GM23338 (cell line): ENCODE results near the gene RWDD4. TPM values are rescaled to one million over a fixed set of nuclear protein-coding genes. Genes with fewer than 3 reads are reported as not detected.

Experiments used
- ATAC-seq: fragments of 200-7000 bp; cut with Tn5 transposase; 3 replicates; pipeline ENCODE4 v1.9.1; 2020
- DNase-seq: peaks from one replicate; pipeline ENCODE4 v3.0.0-alpha.2; 2015; ENCODE audit warnings: low spot score
- H2AFZ ChIP-seq: fragments of 200-600 bp; sonication (generic); 2 replicates; pipeline ENCODE4 v1.8.0; 2016; ENCODE audit warnings: antibody characterized with exemption, mild to moderate bottlenecking, moderate library complexity
- H3F3A ChIP-seq: fragments of 200-600 bp; sonication (generic); replicated peaks from 2 replicates; pipeline ENCODE4 v1.8.0; 2017; ENCODE audit warnings: antibody characterized with exemption, mixed run types, low read depth
- H3K27ac ChIP-seq: fragments of 200-600 bp; sonication (generic); 2 replicates; pipeline ENCODE4 v1.6.1; 2016; ENCODE audit warnings: low read depth
- H3K27me3 ChIP-seq: fragments of 200-600 bp; sonication (generic); 2 replicates; pipeline ENCODE4 v1.8.0; 2016; ENCODE audit warnings: mild to moderate bottlenecking, mixed run types, moderate library complexity; ENCODE audit not compliant: insufficient read depth
- H3K36me3 ChIP-seq: fragments of 200-600 bp; sonication (generic); 2 replicates; pipeline ENCODE4 v1.8.0; 2016; ENCODE audit warnings: mild to moderate bottlenecking; ENCODE audit not compliant: insufficient read depth
- H3K4me1 ChIP-seq: fragments of 200-600 bp; sonication (generic); 2 replicates; pipeline ENCODE4 v1.8.0; 2016; ENCODE audit warnings: mild to moderate bottlenecking, moderate library complexity; ENCODE audit not compliant: insufficient read depth
- H3K4me2 ChIP-seq: fragments of 200-600 bp; sonication (generic); 2 replicates; pipeline ENCODE4 v1.7.1; 2017; ENCODE audit warnings: mixed run types
- H3K4me3 ChIP-seq: fragments of 200-600 bp; sonication (generic); 2 replicates; pipeline ENCODE4 v1.6.1; 2016; ENCODE audit warnings: mixed run types
- H3K79me2 ChIP-seq: fragments of 200-600 bp; sonication (generic); replicated peaks from 2 replicates; pipeline ENCODE4 v1.8.0; 2017; ENCODE audit warnings: mild to moderate bottlenecking; ENCODE audit not compliant: insufficient read depth
- H3K9me2 ChIP-seq: fragments of 200-600 bp; sonication (generic); 2 replicates; pipeline ENCODE4 v1.8.0; 2017; ENCODE audit not compliant: insufficient read depth
- H4K20me1 ChIP-seq: fragments of 200-600 bp; sonication (generic); replicated peaks from 2 replicates; pipeline ENCODE4 v1.8.0; 2017; ENCODE audit warnings: mild to moderate bottlenecking; ENCODE audit not compliant: insufficient read depth
- H3K27ac Mint-ChIP-seq: 2 replicates; pipeline ENCODE4 v1.8.0; 2020; ENCODE audit warnings: inconsistent platforms, mild to moderate bottlenecking, moderate library complexity, mixed read lengths
- H3K27me3 Mint-ChIP-seq: 3 replicates; pipeline ENCODE4 v1.8.0; 2022; ENCODE audit warnings: low read depth, mild to moderate bottlenecking, moderate library complexity, mixed read lengths, inconsistent platforms; ENCODE audit not compliant: insufficient read depth, poor library complexity
- H3K36me3 Mint-ChIP-seq: 3 replicates; pipeline ENCODE4 v1.8.0; 2021; ENCODE audit warnings: low read depth, mild to moderate bottlenecking, inconsistent platforms, moderate library complexity, mixed read lengths
- H3K4me1 Mint-ChIP-seq: 3 replicates; pipeline ENCODE4 v1.8.0; 2020; ENCODE audit warnings: mild to moderate bottlenecking, inconsistent platforms, mixed read lengths
- H3K4me3 Mint-ChIP-seq: 3 replicates; pipeline ENCODE4 v1.8.0; 2021; ENCODE audit warnings: moderate library complexity, mild to moderate bottlenecking, inconsistent platforms, mixed read lengths
- H3K9me3 Mint-ChIP-seq: 3 replicates; pipeline ENCODE4 v1.8.0; 2020; ENCODE audit warnings: moderate library complexity, mild to moderate bottlenecking, inconsistent platforms, mixed read lengths
- CREB1 ChIP-seq: fragments of 250-450 bp; sonication (Bioruptor Pico); IDR thresholded peaks from 2 replicates; pipeline ENCODE4 v1.5.0; 2020; ENCODE audit warnings: low read depth, mild to moderate bottlenecking, moderate library complexity
- EZH2 ChIP-seq: fragments of 200-600 bp; sonication (generic); IDR thresholded peaks from one replicate; pipeline ENCODE4 v1.8.0; 2017; ENCODE audit warnings: antibody characterized with exemption, mild to moderate bottlenecking, low read depth; ENCODE audit not compliant: unreplicated experiment
- EZH2phosphoT487 ChIP-seq: fragments of 200-600 bp; sonication (generic); IDR thresholded peaks from one replicate; pipeline ENCODE4 v1.8.1; 2018; ENCODE audit warnings: antibody characterized with exemption; ENCODE audit not compliant: unreplicated experiment
- JUNB ChIP-seq: IDR thresholded peaks from one replicate; pipeline ENCODE4 v1.6.1; 2016; ENCODE audit warnings: antibody characterized with exemption; ENCODE audit not compliant: unreplicated experiment
- NANOG ChIP-seq: IDR thresholded peaks from 2 replicates; pipeline ENCODE4 v1.6.1; 2016; ENCODE audit warnings: antibody characterized with exemption, borderline replicate concordance
- POLR2AphosphoS5 ChIP-seq: IDR thresholded peaks from 2 replicates; pipeline ENCODE4 v1.6.1; 2016; ENCODE audit warnings: antibody characterized with exemption, low read depth
- STAT1 ChIP-seq: IDR thresholded peaks from one replicate; pipeline ENCODE4 v1.6.1; 2016; ENCODE audit warnings: antibody characterized with exemption; ENCODE audit not compliant: unreplicated experiment
- ZNF114 ChIP-seq: fragments of 250-450 bp; sonication (Bioruptor Pico); IDR thresholded peaks from 2 replicates; pipeline ENCODE4 v1.5.0; 2020; ENCODE audit warnings: mild to moderate bottlenecking, moderate library complexity
- ZNF331 ChIP-seq: fragments of 250-450 bp; sonication (Bioruptor Pico); IDR thresholded peaks from 2 replicates; pipeline ENCODE4 v1.5.0; 2020; ENCODE audit warnings: low read depth, mild to moderate bottlenecking, moderate library complexity
- polyA plus RNA-seq: library from polyadenylated mRNA; unstranded; fragments of >200 nt; fragmentation: Nextera tagmentation; extraction: Ambion mirVana; gene quantifications from 2 replicates; pipeline ENCODE4 v1.2.1, GENCODE V29; 2016
- total RNA-seq: library from RNA; depleted of rRNA; stranded (reverse); fragments of >200 nt; shearing (Covaris generic); gene quantifications from 2 replicates; pipeline ENCODE4 v1.2.3, GENCODE V29; 2014
- TF ChIP-seq, protein P1 (sequence below): IDR thresholded peaks from 2 replicates; pipeline ENCODE4 v1.6.1; 2016; ENCODE audit warnings: antibody characterized with exemption
- TF ChIP-seq, protein P2 (sequence below): IDR thresholded peaks from one replicate; pipeline ENCODE4 v1.6.1; 2018; ENCODE audit warnings: antibody characterized with exemption; ENCODE audit not compliant: unreplicated experiment

The RWDD4 gene
- total and polyA plus RNA-seq, 2 experiments from 2014 or later: 22.4 to 28.9 TPM

DNA sequence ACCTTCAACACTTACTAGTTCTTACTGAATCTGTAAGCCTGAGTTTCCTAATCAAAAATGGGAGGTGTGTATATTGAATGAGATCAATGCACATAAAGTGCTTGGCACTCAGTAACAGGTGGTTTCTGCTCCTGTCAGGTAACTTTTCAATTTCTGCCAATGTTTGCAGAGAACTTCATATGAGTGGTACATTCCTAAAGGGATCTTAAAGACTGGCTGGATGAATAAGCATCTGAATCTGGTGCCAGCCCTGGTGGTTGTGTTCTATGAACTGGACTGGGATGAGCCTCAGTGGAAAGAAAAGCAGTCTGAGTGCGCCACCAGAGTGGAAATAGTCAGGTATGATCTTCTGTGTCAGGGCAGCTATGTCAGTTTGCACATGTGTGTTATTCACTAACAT, 7.1 kb upstream of the RWDD4 start (continued):
- TF ChIP-seq EZH2: no peak

DNA sequence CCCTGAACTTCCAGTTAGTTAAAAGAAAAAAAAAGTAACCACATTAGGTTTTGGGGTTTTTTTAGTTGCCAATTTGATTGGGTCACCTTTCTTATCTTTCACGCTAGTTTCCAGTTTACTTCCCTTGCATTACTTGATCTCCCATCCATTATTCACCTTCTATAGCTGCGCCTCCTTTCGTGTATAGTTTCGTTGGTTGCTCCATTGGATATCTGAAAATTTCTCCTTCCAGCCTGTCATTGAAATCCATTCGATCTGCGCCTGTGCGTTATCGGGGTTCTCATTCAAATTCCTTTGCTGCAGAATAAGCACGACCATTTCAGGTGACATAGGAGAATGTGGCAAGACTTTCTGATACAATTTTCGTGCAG, 872 bp upstream of the RWDD4 start:
- no peaks in the 10 kb centered on the region for H3K9me2 ChIP-seq
- H3K36me3 ChIP-seq: no peaks in the 10 kb centered on the region
- H2AFZ ChIP-seq: peak overlapping the region; percentile 99
- H3K27me3 ChIP-seq: no peaks in the 10 kb centered on the region
- H3K4me3 Mint-ChIP-seq: peak overlapping the region; percentile 79
- no peaks in the 10 kb centered on the region; the same call in 2 of the 3 replicates for H3K9me3 Mint-ChIP-seq
- peak overlapping the region; percentile 84 for H3K4me3 ChIP-seq
- H3K4me2 ChIP-seq: peak overlapping the region; percentile 81
- DNase-seq (no peak), ATAC-seq (no peak)
- H3K4me1 ChIP-seq: peaks cover 8% of the 10 kb centered on the region
- H3K27ac Mint-ChIP-seq: peak overlapping the region; percentile 7; the same call in 1 of the 2 replicates
- no peaks in the 10 kb centered on the region; the same call in 1 of the 2 replicates for H4K20me1 ChIP-seq
- H3K79me2 ChIP-seq: peaks cover 45% of the 10 kb centered on the region
- H3K27ac ChIP-seq: no peak overlapping the region
- peaks cover 9% of the 10 kb centered on the region for H3K36me3 Mint-ChIP-seq
- H3K4me1 Mint-ChIP-seq: peaks cover 12% of the 10 kb centered on the region
- no peaks in the 10 kb centered on the region for H3K27me3 Mint-ChIP-seq
- TF ChIP-seq JUNB (no peak), POLR2AphosphoS5 (no peak), CREB1 (no peak), ZNF331 (CRISPR knock-in tag) (no peak), EZH2phosphoT487 (no peak), NANOG (no peak), EZH2 (no peak), ZNF114 (no peak), STAT1 (no peak)
- TF ChIP-seq, protein P1, sequence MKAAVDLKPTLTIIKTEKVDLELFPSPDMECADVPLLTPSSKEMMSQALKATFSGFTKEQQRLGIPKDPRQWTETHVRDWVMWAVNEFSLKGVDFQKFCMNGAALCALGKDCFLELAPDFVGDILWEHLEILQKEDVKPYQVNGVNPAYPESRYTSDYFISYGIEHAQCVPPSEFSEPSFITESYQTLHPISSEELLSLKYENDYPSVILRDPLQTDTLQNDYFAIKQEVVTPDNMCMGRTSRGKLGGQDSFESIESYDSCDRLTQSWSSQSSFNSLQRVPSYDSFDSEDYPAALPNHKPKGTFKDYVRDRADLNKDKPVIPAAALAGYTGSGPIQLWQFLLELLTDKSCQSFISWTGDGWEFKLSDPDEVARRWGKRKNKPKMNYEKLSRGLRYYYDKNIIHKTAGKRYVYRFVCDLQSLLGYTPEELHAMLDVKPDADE: no peak
- TF ChIP-seq, protein P2, sequence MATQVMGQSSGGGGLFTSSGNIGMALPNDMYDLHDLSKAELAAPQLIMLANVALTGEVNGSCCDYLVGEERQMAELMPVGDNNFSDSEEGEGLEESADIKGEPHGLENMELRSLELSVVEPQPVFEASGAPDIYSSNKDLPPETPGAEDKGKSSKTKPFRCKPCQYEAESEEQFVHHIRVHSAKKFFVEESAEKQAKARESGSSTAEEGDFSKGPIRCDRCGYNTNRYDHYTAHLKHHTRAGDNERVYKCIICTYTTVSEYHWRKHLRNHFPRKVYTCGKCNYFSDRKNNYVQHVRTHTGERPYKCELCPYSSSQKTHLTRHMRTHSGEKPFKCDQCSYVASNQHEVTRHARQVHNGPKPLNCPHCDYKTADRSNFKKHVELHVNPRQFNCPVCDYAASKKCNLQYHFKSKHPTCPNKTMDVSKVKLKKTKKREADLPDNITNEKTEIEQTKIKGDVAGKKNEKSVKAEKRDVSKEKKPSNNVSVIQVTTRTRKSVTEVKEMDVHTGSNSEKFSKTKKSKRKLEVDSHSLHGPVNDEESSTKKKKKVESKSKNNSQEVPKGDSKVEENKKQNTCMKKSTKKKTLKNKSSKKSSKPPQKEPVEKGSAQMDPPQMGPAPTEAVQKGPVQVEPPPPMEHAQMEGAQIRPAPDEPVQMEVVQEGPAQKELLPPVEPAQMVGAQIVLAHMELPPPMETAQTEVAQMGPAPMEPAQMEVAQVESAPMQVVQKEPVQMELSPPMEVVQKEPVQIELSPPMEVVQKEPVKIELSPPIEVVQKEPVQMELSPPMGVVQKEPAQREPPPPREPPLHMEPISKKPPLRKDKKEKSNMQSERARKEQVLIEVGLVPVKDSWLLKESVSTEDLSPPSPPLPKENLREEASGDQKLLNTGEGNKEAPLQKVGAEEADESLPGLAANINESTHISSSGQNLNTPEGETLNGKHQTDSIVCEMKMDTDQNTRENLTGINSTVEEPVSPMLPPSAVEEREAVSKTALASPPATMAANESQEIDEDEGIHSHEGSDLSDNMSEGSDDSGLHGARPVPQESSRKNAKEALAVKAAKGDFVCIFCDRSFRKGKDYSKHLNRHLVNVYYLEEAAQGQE: no peak
- H3F3A ChIP-seq: no peaks in the 10 kb centered on the region
